Fibroblast of upper back skin (primary cell): ENCODE measurements around the gene FANCD2OS.
"Not testable (repeated sequence)": the region's sequence is repeated elsewhere in the genome, so short reads cannot be mapped to it uniquely, and the experiment has no call there.

Source experiments
- DNase-seq: peaks from one replicate; pipeline ENCODE4 v3.0.0-alpha.2; 2013

FANCD2OS gene

GRCh38 chr3:10091387-10091786, 16.7 kb downstream of the FANCD2OS start:
- DNase-seq, result not testable (repeated sequence)

GRCh38 chr3:10090774-10091173, 17.3 kb downstream of the FANCD2OS start:
- not testable (repeated sequence) for DNase-seq

GRCh38 chr3:10090179-10090578, 17.9 kb downstream of the FANCD2OS start:
- no peak for DNase-seq

- no peak for DNase-seq
Measured at GRCh38 chr3:10088256-10088655, 19.8 kb downstream of the FANCD2OS start.

- DNase-seq, result no peak
Measured at GRCh38 chr3:10085738-10086137, 22.3 kb downstream of the FANCD2OS start.

GRCh38 chr3:10081871-10082270, 26.2 kb downstream of the FANCD2OS start:
- DNase-seq, result no peak

- DNase-seq, result no peak
Measured at GRCh38 chr3:10074666-10075065, 33.4 kb downstream of the FANCD2OS start.

- not testable (repeated sequence) for DNase-seq
Measured at GRCh38 chr3:10070077-10070476, 38.0 kb downstream of the FANCD2OS start.

- no peak for DNase-seq
Measured at GRCh38 chr3:10055097-10055496, 53.0 kb downstream of the FANCD2OS start.
